ENCODE measurements around the gene PDE2A. TPM values are rescaled to one million over a fixed set of nuclear protein-coding genes. Genes with fewer than 3 reads are reported as not detected.

PDE2A gene
- polyA plus RNA-seq, 3 donors, result 0.18 to 1.7 (median 0.53) TPM

- H4K20me1 ChIP-seq (ENCODE audit: insufficient read depth, low read length), result no peaks in the 10 kb centered on the region
- Mint-ChIP-seq H3K27me3 (ENCODE audit: low read depth in 3 of 3) (peaks cover 41 to 61% (median 49%) of the 10 kb centered on the region in 3 donors), H3K36me3 (peaks cover 3 to 17% of the 10 kb centered on the region in 2 donors), H3K4me3 (peak overlapping the region; percentile 39 to 67), H3K9me3 (peaks cover 0 to 19% (median 5%) of the 10 kb centered on the region in 7 donors), H3K27ac (peak overlapping the region in 2 of 7 donors; percentile 59 to 66), H3K4me1 (peaks cover 43% of the 10 kb centered on the region)
- intact Hi-C loops (cut with micrococcal nuclease), result loop anchor here in 1 of 2 donors (2.0 kb wide), 1 partner anchor 59 kb away; no protein-coding TSS in a partner anchor
- peaks cover 0 to 20% of the 10 kb centered on the region in 2 donors for H3K27me3 ChIP-seq (ENCODE audit: control insufficient read depth in 2 of 2, insufficient read depth in 2 of 2, low read length in 2 of 2)
- no peak overlapping the region for H3K4me3 ChIP-seq (replicated peaks in 1 of 3; ENCODE audit: low read depth in 2 of 3, low read length in 3 of 3)
- H3K27ac ChIP-seq (ENCODE audit: low read depth in 1 of 2, low read length in 2 of 2), result no peak overlapping the region
- DNase-seq, result no peak
- H2AFZ ChIP-seq (ENCODE audit: insufficient read depth, low read depth, low read length, poor library complexity, severe bottlenecking), result no peak overlapping the region
- H3K9me3 ChIP-seq (replicated peaks in 1 of 2; ENCODE audit: control insufficient read depth in 1 of 2, insufficient read depth in 1 of 2, low read length in 2 of 2), result no peaks in the 10 kb centered on the region
- H3K36me3 ChIP-seq (replicated peaks in 1 of 2; ENCODE audit: control insufficient read depth in 1 of 2, insufficient read depth in 2 of 2, low read length in 2 of 2), result no peaks in the 10 kb centered on the region
- no peaks in the 10 kb centered on the region for H3K79me2 ChIP-seq (ENCODE audit: insufficient read depth, low read length)
- H3K4me1 ChIP-seq (ENCODE audit: control insufficient read depth in 1 of 2, insufficient read depth in 2 of 2, low read length in 2 of 2), result peaks cover 25 to 26% of the 10 kb centered on the region in 2 donors
- no peak overlapping the region for H3K9ac ChIP-seq (ENCODE audit: insufficient read depth, low read length, poor library complexity, severe bottlenecking)
- 82% methylated on average over 9 of the region's 22 CpGs for WGBS (ENCODE audit: insufficient coverage)
- peak overlapping the region; percentile 10 for H3K4me2 ChIP-seq (replicated peaks; ENCODE audit: extremely low read depth, low read length, poor library complexity, severe bottlenecking)
- no peak for TF ChIP-seq CTCF (IDR thresholded peaks at IDR 0.05)
Observed at GRCh38 chr11:72583616-72584292, 90.5 kb downstream of the PDE2A start.

GRCh38 chr11:72583177-72583553, 91.1 kb downstream of the PDE2A start:
- H3K36me3 Mint-ChIP-seq, result peaks cover 3 to 17% of the 10 kb centered on the region in 2 donors
- Histone ChIP-seq H3K27ac (ENCODE audit: low read depth in 1 of 2, low read length in 2 of 2) (no peak overlapping the region), H2AFZ (ENCODE audit: insufficient read depth, low read depth, low read length, poor library complexity, severe bottlenecking) (no peak overlapping the region), H3K9me3 (replicated peaks in 1 of 2; ENCODE audit: control insufficient read depth in 1 of 2, insufficient read depth in 1 of 2, low read length in 2 of 2) (no peaks in the 10 kb centered on the region), H4K20me1 (ENCODE audit: insufficient read depth, low read length) (no peaks in the 10 kb centered on the region), H3K79me2 (ENCODE audit: insufficient read depth, low read length) (no peaks in the 10 kb centered on the region), H3K4me3 (replicated peaks in 1 of 3; ENCODE audit: low read depth in 2 of 3, low read length in 3 of 3) (no peak overlapping the region), H3K9ac (ENCODE audit: insufficient read depth, low read length, poor library complexity, severe bottlenecking) (no peak overlapping the region), H3K4me1 (ENCODE audit: control insufficient read depth in 1 of 2, insufficient read depth in 2 of 2, low read length in 2 of 2) (peaks cover 19 to 20% of the 10 kb centered on the region in 2 donors), H3K4me2 (replicated peaks; ENCODE audit: extremely low read depth, low read length, poor library complexity, severe bottlenecking) (no peak overlapping the region), H3K36me3 (replicated peaks in 1 of 2; ENCODE audit: control insufficient read depth in 1 of 2, insufficient read depth in 2 of 2, low read length in 2 of 2) (no peaks in the 10 kb centered on the region), H3K27me3 (ENCODE audit: control insufficient read depth in 2 of 2, insufficient read depth in 2 of 2, low read length in 2 of 2) (peaks cover 0 to 20% of the 10 kb centered on the region in 2 donors)
- WGBS (ENCODE audit: insufficient coverage), result 80% methylated on average over 1 of the region's 2 CpGs
- intact Hi-C loops (cut with micrococcal nuclease), result no loop called here
- peaks cover 37% of the 10 kb centered on the region for H3K4me1 Mint-ChIP-seq
- no peak for TF ChIP-seq CTCF (IDR thresholded peaks at IDR 0.05)
- no peak for DNase-seq
- H3K27me3 Mint-ChIP-seq (ENCODE audit: low read depth in 3 of 3), result peaks cover 38 to 61% (median 49%) of the 10 kb centered on the region in 3 donors
- no peak overlapping the region for H3K27ac Mint-ChIP-seq
- peaks cover 3 to 19% (median 5%) of the 10 kb centered on the region in 7 donors for H3K9me3 Mint-ChIP-seq
- no peak overlapping the region for H3K4me3 Mint-ChIP-seq
